ENCODE measurements around the gene AANAT. TPM values are rescaled to one million over a fixed set of nuclear protein-coding genes. Genes with fewer than 3 reads are reported as not detected.
A peak's percentile ranks its signal among the peaks of the same experiment; 100 is the strongest.

Gene AANAT
- total and polyA plus RNA-seq, 3 donors from 2014 or later, result 2.0 to 4.4 (median 4.3) TPM

DNA sequence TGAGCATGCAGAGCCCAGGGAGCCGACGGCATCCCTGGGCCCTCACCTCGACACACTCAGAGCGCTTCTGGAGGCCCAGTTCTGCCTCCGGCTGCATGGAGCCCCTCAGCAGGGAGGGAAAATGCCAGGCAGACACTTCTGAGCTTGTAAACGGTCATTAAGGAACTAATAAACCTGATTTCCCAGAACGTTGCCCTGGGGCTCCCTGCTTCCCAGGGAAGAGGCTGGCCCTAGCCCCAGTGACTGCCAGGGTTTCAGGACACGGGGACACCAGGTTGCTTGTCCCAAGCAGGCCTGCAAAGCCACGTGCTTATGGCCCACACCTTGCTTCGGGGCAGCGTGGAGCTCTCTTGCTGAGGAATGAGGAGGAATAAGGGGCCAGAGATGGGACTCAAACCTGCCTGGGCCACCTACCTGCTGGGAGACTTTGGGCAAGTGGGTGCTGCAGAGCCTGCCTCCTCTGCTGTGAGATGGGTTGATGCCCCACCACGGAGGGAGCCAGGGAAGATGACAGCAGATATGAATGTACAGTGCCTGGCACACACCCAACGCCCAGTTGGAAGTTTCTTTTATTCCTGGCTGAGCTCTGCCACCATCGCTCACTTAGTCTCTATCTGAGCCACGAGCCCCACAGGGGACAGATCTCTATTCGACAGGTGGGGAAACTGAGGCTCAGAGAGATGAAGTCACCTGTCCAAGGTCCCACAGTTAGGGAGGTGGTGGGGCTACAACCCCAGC, 28.4 kb downstream of the AANAT start:
- 89 to 92% methylated on average over 6 to 16 of the region's 16 CpGs for WGBS, 2 donors
- H3K4me1 ChIP-seq, result peaks cover 36% of the 10 kb centered on the region
- H3K27ac ChIP-seq, result no peak overlapping the region
- no peaks in the 10 kb centered on the region for H3K27me3 ChIP-seq
- no peaks in the 10 kb centered on the region for H3K36me3 ChIP-seq (ENCODE audit: low read depth, missing control alignments)
- no peaks in the 10 kb centered on the region for H3K9me3 ChIP-seq
- intact Hi-C loops (cut with DNase I; ENCODE audit: low total_unique reads), result no loop called here
- no peak overlapping the region for H3K4me3 ChIP-seq
- DNase-seq, result no peak
- TF ChIP-seq, protein P1, sequence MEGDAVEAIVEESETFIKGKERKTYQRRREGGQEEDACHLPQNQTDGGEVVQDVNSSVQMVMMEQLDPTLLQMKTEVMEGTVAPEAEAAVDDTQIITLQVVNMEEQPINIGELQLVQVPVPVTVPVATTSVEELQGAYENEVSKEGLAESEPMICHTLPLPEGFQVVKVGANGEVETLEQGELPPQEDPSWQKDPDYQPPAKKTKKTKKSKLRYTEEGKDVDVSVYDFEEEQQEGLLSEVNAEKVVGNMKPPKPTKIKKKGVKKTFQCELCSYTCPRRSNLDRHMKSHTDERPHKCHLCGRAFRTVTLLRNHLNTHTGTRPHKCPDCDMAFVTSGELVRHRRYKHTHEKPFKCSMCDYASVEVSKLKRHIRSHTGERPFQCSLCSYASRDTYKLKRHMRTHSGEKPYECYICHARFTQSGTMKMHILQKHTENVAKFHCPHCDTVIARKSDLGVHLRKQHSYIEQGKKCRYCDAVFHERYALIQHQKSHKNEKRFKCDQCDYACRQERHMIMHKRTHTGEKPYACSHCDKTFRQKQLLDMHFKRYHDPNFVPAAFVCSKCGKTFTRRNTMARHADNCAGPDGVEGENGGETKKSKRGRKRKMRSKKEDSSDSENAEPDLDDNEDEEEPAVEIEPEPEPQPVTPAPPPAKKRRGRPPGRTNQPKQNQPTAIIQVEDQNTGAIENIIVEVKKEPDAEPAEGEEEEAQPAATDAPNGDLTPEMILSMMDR (IDR thresholded peaks at IDR 0.05), result no peak
- no peak for TF ChIP-seq POLR2A (IDR thresholded peaks at IDR 0.05)

DNA sequence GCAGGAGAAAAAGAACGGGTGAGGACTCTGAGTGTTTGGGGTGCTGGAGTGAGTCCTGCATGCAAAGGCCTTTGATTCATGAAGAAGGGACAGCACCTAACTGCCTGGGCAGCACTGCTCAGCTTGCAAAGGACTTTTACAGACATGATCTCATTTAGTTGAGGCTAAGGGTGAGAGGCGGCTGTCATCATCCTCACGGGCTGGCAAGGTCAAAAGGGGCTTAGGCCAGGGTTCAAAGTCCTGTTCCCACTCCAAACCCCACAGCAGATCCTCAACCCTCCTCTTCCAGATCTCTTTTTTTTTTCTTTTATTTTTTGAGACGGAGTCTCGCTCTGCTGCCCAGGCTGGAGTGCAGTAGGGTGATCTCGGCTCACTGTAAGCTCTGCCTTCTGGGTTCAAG, 29.1 kb downstream of the AANAT start:
- TF ChIP-seq, protein P1 (IDR thresholded peaks at IDR 0.05), result no peak
- TF ChIP-seq POLR2A (IDR thresholded peaks at IDR 0.05), result no peak
- intact Hi-C loops (cut with DNase I; ENCODE audit: low total_unique reads), result no loop called here

DNA sequence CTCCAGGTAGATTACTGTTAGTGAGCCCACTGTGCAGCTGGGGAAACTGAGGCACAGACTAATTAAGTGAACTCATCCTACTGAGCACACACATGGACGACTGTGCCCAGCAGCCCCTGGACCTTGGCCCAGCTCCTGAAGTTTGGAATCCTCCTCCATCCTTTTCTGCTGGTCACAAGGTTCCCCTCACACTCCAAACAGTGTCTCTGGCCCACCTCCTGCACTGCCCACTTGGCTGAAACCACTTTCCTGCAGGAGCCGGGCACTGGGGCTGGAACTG, 30.2 kb downstream of the AANAT start:
- 42 to 46% methylated on average over 2 of the region's 2 CpGs for WGBS, 2 donors
- no peak for DNase-seq
- Histone ChIP-seq H3K27ac (peak overlapping the region; percentile 80 to 90), H3K4me1 (peaks cover 44% of the 10 kb centered on the region), H3K9me3 (no peaks in the 10 kb centered on the region), H3K4me3 (no peak overlapping the region), H3K36me3 (ENCODE audit: low read depth, missing control alignments) (no peaks in the 10 kb centered on the region), H3K27me3 (no peaks in the 10 kb centered on the region)
- TF ChIP-seq POLR2A (IDR thresholded peaks at IDR 0.05), result no peak
- TF ChIP-seq, protein P1 (IDR thresholded peaks at IDR 0.05), result no peak
- intact Hi-C loops (cut with DNase I; ENCODE audit: low total_unique reads), result no loop called here

More for the DNA sequence above, 29.1 kb downstream of the AANAT start:
- WGBS, 2 donors, result 92% methylated on average over 6 of the region's 6 CpGs
- H3K27me3 ChIP-seq, result no peaks in the 10 kb centered on the region
- no peak overlapping the region for H3K27ac ChIP-seq
- H3K4me1 ChIP-seq, result peaks cover 37% of the 10 kb centered on the region
- no peaks in the 10 kb centered on the region for H3K36me3 ChIP-seq (ENCODE audit: low read depth, missing control alignments)
- no peak overlapping the region for H3K4me3 ChIP-seq
- no peak for DNase-seq
- H3K9me3 ChIP-seq, result no peaks in the 10 kb centered on the region

DNA sequence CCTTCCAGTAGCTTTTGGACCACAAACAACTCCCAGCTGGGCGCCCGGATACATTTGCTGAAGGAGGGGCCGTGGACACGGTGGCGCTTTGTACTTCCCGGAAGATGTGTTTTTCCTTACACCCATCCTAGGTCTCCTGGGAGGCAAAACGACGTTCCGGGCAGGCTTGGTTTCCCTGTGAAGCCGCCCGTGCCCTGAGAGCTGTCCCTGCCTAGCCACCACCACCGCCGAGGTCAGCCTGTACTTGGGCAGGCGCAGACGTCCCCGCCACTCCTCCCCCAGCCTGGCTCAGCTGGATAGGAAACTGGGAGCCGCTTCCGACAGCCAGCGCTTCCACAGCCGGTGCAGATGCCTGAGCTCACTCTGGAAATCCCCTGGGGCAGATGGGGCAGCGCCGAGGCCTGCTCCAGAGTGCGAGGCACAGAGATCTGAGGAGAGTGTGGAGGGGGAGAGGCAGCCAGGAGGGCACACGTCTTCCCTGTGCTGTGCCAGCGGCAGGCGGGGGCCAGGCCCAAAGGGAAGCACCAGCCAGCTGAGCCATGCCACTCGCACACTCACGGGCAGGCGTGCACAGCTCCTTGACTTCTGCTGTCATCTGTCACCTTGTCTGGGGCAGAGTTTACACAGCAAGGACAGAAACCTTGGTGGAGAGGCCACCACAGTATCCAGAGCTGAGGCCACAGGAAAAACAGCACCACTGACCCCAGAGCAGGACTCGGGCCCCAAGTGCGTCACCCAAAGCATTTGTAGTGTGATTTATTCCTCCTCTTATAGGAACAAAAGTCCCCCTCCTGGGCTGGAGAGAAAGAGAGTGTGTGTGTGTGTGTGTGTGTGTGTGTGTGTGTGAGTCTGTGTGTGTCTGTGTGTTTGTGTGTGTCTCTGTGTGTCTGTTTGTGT, 30.8 kb downstream of the AANAT start:
- Histone ChIP-seq H3K4me1 (peaks cover 39% of the 10 kb centered on the region), H3K27me3 (no peaks in the 10 kb centered on the region), H3K36me3 (ENCODE audit: low read depth, missing control alignments) (no peaks in the 10 kb centered on the region), H3K9me3 (no peaks in the 10 kb centered on the region), H3K4me3 (no peak overlapping the region), H3K27ac (peak overlapping the region; percentile 80 to 90)
- 20 to 33% methylated on average over 11 to 31 of the region's 31 CpGs for WGBS, 2 donors
- DNase-seq, result peak; percentile 87
- no peak for TF ChIP-seq POLR2A (IDR thresholded peaks at IDR 0.05)
- TF ChIP-seq, protein P1 (IDR thresholded peaks at IDR 0.05), result no peak
- intact Hi-C loops (cut with DNase I; ENCODE audit: low total_unique reads), result no loop called here
